GM12892 (cell line): ENCODE data around the gene KIF26B.

Experiments used
- POLR2A ChIP-seq: IDR thresholded peaks from 2 replicates; pipeline ENCODE4 v1.6.1; 2011; ENCODE audit warnings: low read depth, low read length, control low read depth
- POLR2AphosphoS5 ChIP-seq: IDR thresholded peaks from 2 replicates; pipeline ENCODE4 v1.6.1; 2011; ENCODE audit warnings: low read depth, low read length, control low read depth

DNA sequence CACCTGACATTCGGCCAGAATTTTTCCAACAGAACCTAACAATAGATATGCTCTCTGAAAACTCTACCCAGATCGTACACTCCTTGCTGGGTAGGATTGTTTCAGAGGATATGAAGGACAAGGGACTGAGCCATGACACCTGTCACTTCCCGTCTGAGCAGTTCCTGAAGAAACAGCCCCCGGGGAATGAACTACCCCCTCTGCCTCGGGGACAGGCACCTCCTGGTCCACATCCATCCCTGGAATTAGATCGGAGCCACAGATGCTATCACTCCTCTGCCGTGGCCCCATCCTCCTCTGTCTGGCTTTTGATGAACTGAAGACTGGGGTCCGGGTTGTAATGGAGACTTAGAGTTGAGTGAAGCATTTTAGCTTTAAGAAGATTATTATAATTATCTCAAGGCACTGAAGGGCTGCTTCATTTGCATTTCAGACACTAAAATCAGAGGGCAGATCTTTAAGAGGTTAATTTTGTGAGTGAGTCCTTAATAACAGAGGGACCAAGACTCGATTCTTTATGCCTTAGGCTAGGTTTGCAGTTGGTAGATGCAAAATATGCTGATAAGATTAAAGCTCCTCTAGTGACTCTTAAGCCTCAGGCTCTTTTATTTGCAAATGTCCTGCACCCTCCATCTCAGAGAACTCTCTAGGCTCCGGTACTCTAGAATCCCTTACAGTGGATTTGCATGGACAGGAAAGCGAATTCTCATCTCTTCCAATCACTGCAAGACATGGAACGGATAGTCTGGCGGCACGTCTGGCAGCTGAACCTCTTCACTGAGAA lies 333.8 kb downstream of the KIF26B start:
- TF ChIP-seq POLR2AphosphoS5 (no peak), POLR2A (no peak)
